Measurements from ENCODE around the gene SMARCA4. TPM values are rescaled to one million over a fixed set of nuclear protein-coding genes. Genes with fewer than 3 reads are reported as not detected.

SMARCA4 gene
- total RNA-seq, 1 experiment from 2014 or later = 261 TPM

- no CpG with 5 or more reads among the region's 13 CpGs for WGBS (ENCODE audit: extremely low coverage, insufficient read length, low lambda C conversion rate)
- H2BK15ac ChIP-seq (ENCODE audit: low read depth, low read length) = no peak overlapping the region
- H3K9ac ChIP-seq (ENCODE audit: extremely low read depth, insufficient read length, low read length) = no peak overlapping the region
- no peaks in the 10 kb centered on the region for H3K27me3 ChIP-seq (ENCODE audit: insufficient read depth, low read length)
- H4K91ac ChIP-seq (ENCODE audit: insufficient read length, low read depth, low read length) = no peak overlapping the region
- DNase-seq = no peak
- no peak overlapping the region for H3T11ph ChIP-seq (ENCODE audit: low read length)
- H3K9me3 ChIP-seq (ENCODE audit: control insufficient read depth, low read depth, low read length) = no peaks in the 10 kb centered on the region
- no peak overlapping the region for H3K4me2 ChIP-seq (ENCODE audit: insufficient read depth, insufficient read length, low read length)
- Mint-ChIP-seq H3K27me3 (ENCODE audit: low read depth) (no peaks in the 10 kb centered on the region), H3K36me3 (ENCODE audit: insufficient read depth in 1 of 3, low read depth in 3 of 3) (peaks cover 70 to 97% (median 96%) of the 10 kb centered on the region in 3 experiments), H3K4me1 (no peaks in the 10 kb centered on the region), H3K4me3 (no peak overlapping the region), H3K9me3 (no peaks in the 10 kb centered on the region), H3K27ac (peak overlapping the region in 2 of 3 experiments; percentile 27 to 88; a peak in 3 of 7 replicates)
- no peaks in the 10 kb centered on the region for H3K79me1 ChIP-seq (ENCODE audit: insufficient read depth, low read depth, low read length, poor library complexity, severe bottlenecking)
- H3K14ac ChIP-seq (ENCODE audit: insufficient read depth, low read length) = no peak overlapping the region
- H2BK120ac ChIP-seq (ENCODE audit: low read depth, low read length, poor library complexity, severe bottlenecking) = no peak overlapping the region
- H4K8ac ChIP-seq (replicated peaks; ENCODE audit: insufficient read length, low read depth, low read length) = peak overlapping the region; percentile 93
- TF ChIP-seq, protein P1, sequence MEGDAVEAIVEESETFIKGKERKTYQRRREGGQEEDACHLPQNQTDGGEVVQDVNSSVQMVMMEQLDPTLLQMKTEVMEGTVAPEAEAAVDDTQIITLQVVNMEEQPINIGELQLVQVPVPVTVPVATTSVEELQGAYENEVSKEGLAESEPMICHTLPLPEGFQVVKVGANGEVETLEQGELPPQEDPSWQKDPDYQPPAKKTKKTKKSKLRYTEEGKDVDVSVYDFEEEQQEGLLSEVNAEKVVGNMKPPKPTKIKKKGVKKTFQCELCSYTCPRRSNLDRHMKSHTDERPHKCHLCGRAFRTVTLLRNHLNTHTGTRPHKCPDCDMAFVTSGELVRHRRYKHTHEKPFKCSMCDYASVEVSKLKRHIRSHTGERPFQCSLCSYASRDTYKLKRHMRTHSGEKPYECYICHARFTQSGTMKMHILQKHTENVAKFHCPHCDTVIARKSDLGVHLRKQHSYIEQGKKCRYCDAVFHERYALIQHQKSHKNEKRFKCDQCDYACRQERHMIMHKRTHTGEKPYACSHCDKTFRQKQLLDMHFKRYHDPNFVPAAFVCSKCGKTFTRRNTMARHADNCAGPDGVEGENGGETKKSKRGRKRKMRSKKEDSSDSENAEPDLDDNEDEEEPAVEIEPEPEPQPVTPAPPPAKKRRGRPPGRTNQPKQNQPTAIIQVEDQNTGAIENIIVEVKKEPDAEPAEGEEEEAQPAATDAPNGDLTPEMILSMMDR (conservative IDR thresholded peaks at IDR 0.05) = no peak
- H3K18ac ChIP-seq (ENCODE audit: insufficient read length, low read depth, low read length) = no peak overlapping the region
- no peaks in the 10 kb centered on the region for H4K20me1 ChIP-seq (ENCODE audit: control insufficient read depth, insufficient read depth, insufficient read length)
- no peak overlapping the region for H3K27ac ChIP-seq (ENCODE audit: insufficient read length, low read depth, low read length)
- H3K79me2 ChIP-seq (ENCODE audit: insufficient read depth, low read length) = peaks cover 2% of the 10 kb centered on the region; the same call in 1 of the 2 replicates
- H2BK12ac ChIP-seq (ENCODE audit: insufficient read length, low read depth, low read length) = no peak overlapping the region
- H3K23me2 ChIP-seq (ENCODE audit: insufficient read length, low read depth, low read length, poor library complexity, severe bottlenecking) = peaks cover 4% of the 10 kb centered on the region
- no peak overlapping the region for H2AFZ ChIP-seq (ENCODE audit: low read length)
- H3K4ac ChIP-seq (ENCODE audit: low read depth, low read length) = no peak overlapping the region
- no peak overlapping the region for H3K56ac ChIP-seq (ENCODE audit: insufficient read length, low read depth, low read length)
- H2BK20ac ChIP-seq (ENCODE audit: low read depth, low read length, poor library complexity, severe bottlenecking) = no peak overlapping the region
- H2AK5ac ChIP-seq (ENCODE audit: insufficient read length, low read length) = no peak overlapping the region
- H3K23ac ChIP-seq (ENCODE audit: insufficient read length, low read depth, low read length) = no peak overlapping the region
- H4K5ac ChIP-seq (ENCODE audit: insufficient read length, low read depth, low read length) = peak overlapping the region; percentile 83
- H2BK5ac ChIP-seq (ENCODE audit: insufficient read length, low read length) = no peak overlapping the region
- H3K4me1 ChIP-seq (ENCODE audit: insufficient read depth, low read length) = no peaks in the 10 kb centered on the region
Measured at GRCh38 chr19:11106477-11106876, 145.6 kb downstream of the SMARCA4 start.
